Right lobe of liver (tissue), 4 donors: Measurements from ENCODE around the gene TCF23.
A peak's percentile ranks its signal among the peaks of the same experiment; 100 is the strongest.

Source experiments
- CTCF ChIP-seq, 4 donors: fragments of 200-600 bp in 3 of 4; fragments of 450-650 bp in 1 of 4; IDR thresholded peaks; one replicate each; pipeline versions ENCODE4 v1.5.1 to v1.8.0; 2016 to 2022; ENCODE audit warnings: antibody characterized with exemption in 4 of 4, mild to moderate bottlenecking in 2 of 4
- POLR2A ChIP-seq: fragments of 450-650 bp; IDR thresholded peaks from one replicate; pipeline ENCODE4 v1.6.1; 2017; ENCODE audit warnings: antibody characterized with exemption, mild to moderate bottlenecking
- donor health status: DM: no; HTN: no; CAD: no.
- donor health status: DM: no; HTN: no; CAD: no.
- donor health status: DM: no; HTN: yes; CAD: no.

DNA sequence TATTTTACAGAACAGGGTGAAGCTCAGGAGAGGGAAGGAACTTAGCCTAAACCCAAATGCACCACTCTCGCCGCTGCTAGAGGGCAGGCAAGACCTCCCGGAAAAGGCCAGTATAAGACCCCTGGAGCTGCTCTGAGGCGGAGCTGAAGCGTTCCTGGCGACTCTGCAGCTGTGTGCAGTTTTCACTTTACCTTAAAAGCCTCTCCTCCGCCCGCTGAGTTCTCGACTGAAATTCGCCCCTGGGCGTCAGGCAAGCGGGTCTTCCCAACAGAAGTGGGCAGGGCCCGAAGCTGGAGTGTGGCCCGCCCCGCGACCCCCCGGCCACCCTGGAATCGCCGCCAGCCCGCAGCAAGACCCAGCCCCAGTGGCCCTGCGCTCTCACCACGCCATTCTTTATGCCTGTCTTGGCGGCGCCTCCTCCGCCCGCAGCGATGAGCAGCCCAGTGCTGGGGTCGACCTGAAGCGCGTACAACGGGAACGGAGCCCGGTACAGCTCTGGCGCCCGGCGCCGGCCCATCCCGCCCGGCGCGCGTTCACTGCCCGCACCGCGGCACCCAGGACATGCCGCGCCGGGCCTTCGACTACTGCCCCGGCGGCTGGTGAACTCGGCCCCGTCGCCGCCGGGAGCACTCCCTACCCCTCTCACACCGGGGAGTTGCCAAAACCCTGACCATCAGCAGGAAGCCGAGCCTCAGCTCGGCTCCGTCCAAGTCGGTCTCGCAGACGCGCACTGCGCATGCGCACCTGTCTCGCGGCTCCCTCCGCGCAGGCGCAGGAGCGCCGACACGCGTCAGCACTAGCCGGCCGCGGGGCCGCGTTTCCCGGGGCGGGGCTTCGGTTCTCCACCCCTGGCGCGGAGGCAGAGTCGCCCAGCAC is 14.7 kb upstream of the TCF23 start, which contains the start of gene PREB:
- TF ChIP-seq CTCF (IDR thresholded peaks at IDR 0.05), result peak in 1 of 4 donors; percentile 7
- peak; percentile 86 for TF ChIP-seq POLR2A
